Prostate gland (tissue), 2 donors: ENCODE measurements around the gene RIMS1. TPM values are rescaled to one million over a fixed set of nuclear protein-coding genes. Genes with fewer than 3 reads are reported as not detected.

Experiments
- DNase-seq: peaks from one replicate; pipeline ENCODE4 v3.0.0-alpha.2; 2019; ENCODE audit warnings: low spot score
- H3K27ac ChIP-seq, 2 donors: fragments of 200-600 bp; sonication (generic); 2 replicates each; pipeline ENCODE4 v1.5.1; 2017 to 2019
- H3K27me3 ChIP-seq: fragments of 200-600 bp; sonication (generic); replicated peaks from 2 replicates; pipeline ENCODE4 v1.5.1; 2019; ENCODE audit not compliant: insufficient read depth
- H3K36me3 ChIP-seq, 2 donors: fragments of 200-600 bp; sonication (generic); 1 replicate in 1 of 2; 2 replicates in 1 of 2; pipeline versions ENCODE4 v1.5.1 to v1.8.1; 2017 to 2019
- H3K4me1 ChIP-seq: fragments of 200-600 bp; sonication (generic); replicated peaks from 2 replicates; pipeline ENCODE4 v1.5.1; 2019
- H3K4me3 ChIP-seq, 2 donors: fragments of 200-600 bp; sonication (generic); 2 replicates each; pipeline ENCODE4 v1.5.1; 2017 to 2019
- H3K9me3 ChIP-seq: fragments of 200-600 bp; sonication (generic); 2 replicates; pipeline ENCODE4 v1.5.1; 2017
- CTCF ChIP-seq, 4 experiments: fragments of 200-600 bp in 2 of 4; fragments of 450-650 bp in 2 of 4; sonication (generic) in 2 of 4; IDR thresholded peaks; 1 replicate in 3 of 4; 2 replicates in 1 of 4; pipeline ENCODE4 v1.5.1; 2016 to 2019; ENCODE audit warnings: antibody characterized with exemption in 4 of 4, mild to moderate bottlenecking in 2 of 4, moderate library complexity in 2 of 4
- POLR2A ChIP-seq: fragments of 450-650 bp; IDR thresholded peaks from one replicate; pipeline ENCODE4 v1.6.1; 2016; ENCODE audit warnings: antibody characterized with exemption, mild to moderate bottlenecking
- POLR2AphosphoS5 ChIP-seq: sonication (generic); formaldehyde crosslinking; IDR thresholded peaks from one replicate; pipeline ENCODE4 v1.6.1; 2017; ENCODE audit warnings: antibody characterized with exemption
- WGBS: methylation state at CpG from one replicate; pipeline ENCODE4 v1.1.5; 2018; 5-methylcytosine and 5-hydroxymethylcytosine counted together
- intact Hi-C: fragments of 100-400 bp; cut with DNase I; formaldehyde crosslinking; loops from one replicate; pipeline ENCODE4 v1.14.2; 2022
- total RNA-seq, 2 donors: library from RNA; depleted of rRNA; stranded (reverse); fragments of >200 nt; gene quantifications; one replicate each; pipeline ENCODE4 v1.1.0, GENCODE V29; 2016

The RIMS1 gene
- total RNA-seq, 2 donors from 2014 or later, result 9.7 to 17.6 TPM

- Histone ChIP-seq H3K36me3 (no peaks in the 10 kb centered on the region), H3K27me3 (no peaks in the 10 kb centered on the region), H3K9me3 (no peaks in the 10 kb centered on the region), H3K27ac (no peak overlapping the region), H3K4me1 (no peaks in the 10 kb centered on the region), H3K4me3 (no peak overlapping the region)
- intact Hi-C loops, result no loop called here
- DNase-seq, result no peak
- TF ChIP-seq CTCF (IDR thresholded peaks at IDR 0.05) (no peak), POLR2A (no peak), POLR2AphosphoS5 (no peak)
- WGBS, result 42% methylated on average over 1 of the region's 1 CpG
These were observed 538.1 kb downstream of the RIMS1 start for GRCh38 chr6:72424476-72424875.

GRCh38 chr6:72425003-72425681 is 538.8 kb downstream of the RIMS1 start:
- 68% methylated on average over 4 of the region's 4 CpGs for whole genome bisulfite sequencing
- no peak overlapping the region for H3K27ac ChIP-seq

GRCh38 chr6:72440611-72441010 is 554.3 kb downstream of the RIMS1 start:
- 100% methylated on average over 1 of the region's 1 CpG for WGBS
- H3K9me3 ChIP-seq, result no peaks in the 10 kb centered on the region
- intact Hi-C loops, result no loop called here
- TF ChIP-seq POLR2A, result no peak
- TF ChIP-seq POLR2AphosphoS5, result no peak
- no peak for TF ChIP-seq CTCF (IDR thresholded peaks at IDR 0.05)
- no peak overlapping the region for H3K4me3 ChIP-seq
- H3K27me3 ChIP-seq, result no peaks in the 10 kb centered on the region
- no peak overlapping the region for H3K27ac ChIP-seq
- DNase-seq, result no peak
- no peaks in the 10 kb centered on the region for H3K4me1 ChIP-seq
- no peaks in the 10 kb centered on the region for H3K36me3 ChIP-seq

More at GRCh38 chr6:72425003-72425681, 538.8 kb downstream of the RIMS1 start:
- Histone ChIP-seq H3K9me3 (no peaks in the 10 kb centered on the region), H3K4me3 (no peak overlapping the region), H3K27me3 (no peaks in the 10 kb centered on the region), H3K4me1 (no peaks in the 10 kb centered on the region), H3K36me3 (no peaks in the 10 kb centered on the region)
- TF ChIP-seq CTCF (IDR thresholded peaks at IDR 0.05), result no peak
- TF ChIP-seq POLR2AphosphoS5, result no peak
- no peak for TF ChIP-seq POLR2A
- intact Hi-C loops, result no loop called here
- no peak for DNase-seq

GRCh38 chr6:72446430-72446829 is 560.1 kb downstream of the RIMS1 start:
- 3% methylated on average over 1 of the region's 1 CpG for WGBS
- TF ChIP-seq POLR2AphosphoS5 (no peak), POLR2A (no peak), CTCF (IDR thresholded peaks at IDR 0.05) (no peak)
- Histone ChIP-seq H3K4me3 (no peak overlapping the region), H3K36me3 (no peaks in the 10 kb centered on the region), H3K9me3 (no peaks in the 10 kb centered on the region), H3K27ac (no peak overlapping the region), H3K4me1 (no peaks in the 10 kb centered on the region), H3K27me3 (no peaks in the 10 kb centered on the region)
- DNase-seq, result no peak
- intact Hi-C loops, result no loop called here
